ENCODE measurements around the gene ATP11B.

GRCh38 chr3:182782149-182782548 is 11.2 kb upstream of the ATP11B start:
- no peak for TF ChIP-seq CTCF (IDR thresholded peaks at IDR 0.05)
- no peak for TF ChIP-seq POLR2A (IDR thresholded peaks at IDR 0.05; ENCODE audit: low read depth)
- TF ChIP-seq EP300 (IDR thresholded peaks at IDR 0.05): no peak

Measured in esophagus muscularis mucosa (tissue), 4 donors.